ENCODE results near the gene CARS2.
"Not testable (repeated sequence)": the region's sequence is repeated elsewhere in the genome, so short reads cannot be mapped to it uniquely, and the experiment has no call there.

Gene CARS2

GRCh38 chr13:110680852-110681251, 25.1 kb downstream of the CARS2 start:
- DNase-seq = no peak

- no peak for DNase-seq
Measured at GRCh38 chr13:110677731-110678545, 28.0 kb downstream of the CARS2 start.

GRCh38 chr13:110676595-110677587, 29.0 kb downstream of the CARS2 start:
- no peak for DNase-seq

- not testable (repeated sequence) for DNase-seq
Measured at GRCh38 chr13:110669814-110670213, 36.1 kb downstream of the CARS2 start.

GRCh38 chr13:110669036-110669435, 36.9 kb downstream of the CARS2 start:
- no peak for DNase-seq

- no peak for DNase-seq
Measured at GRCh38 chr13:110666255-110666533, 39.7 kb downstream of the CARS2 start.

- no peak for DNase-seq
Measured at GRCh38 chr13:110665491-110666254, 40.2 kb downstream of the CARS2 start.

GRCh38 chr13:110664673-110665072, 41.2 kb downstream of the CARS2 start:
- no peak for DNase-seq

GRCh38 chr13:110664041-110664440, 41.9 kb downstream of the CARS2 start:
- DNase-seq = no peak

GRCh38 chr13:110663491-110663890, 42.4 kb downstream of the CARS2 start:
- no peak for DNase-seq

- no peak for DNase-seq
Measured at GRCh38 chr13:110662777-110663443, 43.0 kb downstream of the CARS2 start.

- no peak for DNase-seq
Measured at GRCh38 chr13:110662091-110662490, 43.8 kb downstream of the CARS2 start.

GRCh38 chr13:110661256-110661655, 44.7 kb downstream of the CARS2 start:
- no peak for DNase-seq

GRCh38 chr13:110658218-110658911, 47.6 kb downstream of the CARS2 start:
- DNase-seq = not testable (repeated sequence)

- DNase-seq = no peak
Measured at GRCh38 chr13:110657196-110657595, 48.7 kb downstream of the CARS2 start.

GRCh38 chr13:110653851-110654250, 52.1 kb downstream of the CARS2 start:
- DNase-seq = no peak

- no peak for DNase-seq
Measured at GRCh38 chr13:110653271-110653670, 52.6 kb downstream of the CARS2 start.

- DNase-seq = no peak
Measured at GRCh38 chr13:110652764-110653163, 53.2 kb downstream of the CARS2 start.

- DNase-seq = no peak
Measured at GRCh38 chr13:110652231-110652730, 53.6 kb downstream of the CARS2 start.

GRCh38 chr13:110651726-110652230, 54.1 kb downstream of the CARS2 start:
- no peak for DNase-seq

- DNase-seq = no peak
Measured at GRCh38 chr13:110651271-110651670, 54.6 kb downstream of the CARS2 start.

GRCh38 chr13:110650436-110650835, 55.5 kb downstream of the CARS2 start:
- DNase-seq = no peak
